Endodermal cell (in vitro differentiated cells): ENCODE measurements around the gene CEP70. TPM values are rescaled to one million over a fixed set of nuclear protein-coding genes. Genes with fewer than 3 reads are reported as not detected.

Source experiments
- DNase-seq: peaks from one replicate; pipeline ENCODE4 v3.0.0-alpha.2; 2017
- H3K27ac ChIP-seq: 2 replicates; pipeline ENCODE4 v1.5.1; 2013; ENCODE audit warnings: mild to moderate bottlenecking, low read depth, low read length, moderate library complexity
- H3K27me3 ChIP-seq: 2 replicates; pipeline ENCODE4 v1.6.1; 2013; ENCODE audit warnings: mild to moderate bottlenecking, low read length, moderate library complexity; ENCODE audit not compliant: insufficient read depth, control insufficient read depth, poor library complexity, severe bottlenecking
- H3K36me3 ChIP-seq: 2 replicates; pipeline ENCODE4 v1.7.0; 2013; ENCODE audit warnings: mild to moderate bottlenecking, low read length, moderate library complexity; ENCODE audit not compliant: control insufficient read depth, insufficient read depth
- H3K4me1 ChIP-seq: one replicate; pipeline ENCODE4 v1.7.0; 2013; ENCODE audit warnings: low read length; ENCODE audit not compliant: control insufficient read depth, insufficient read depth
- H3K4me3 ChIP-seq: 2 replicates; pipeline ENCODE4 v1.5.1; 2013; ENCODE audit warnings: mild to moderate bottlenecking, low read length, moderate library complexity
- H3K9ac ChIP-seq: 2 replicates; pipeline ENCODE4 v1.6.1; 2013; ENCODE audit warnings: mild to moderate bottlenecking, low read length, moderate library complexity; ENCODE audit not compliant: poor library complexity, severe bottlenecking; ENCODE audit errors: extremely low read depth
- H3K9me3 ChIP-seq: 2 replicates; pipeline ENCODE4 v1.6.1; 2013; ENCODE audit warnings: mild to moderate bottlenecking, low read length, moderate library complexity; ENCODE audit not compliant: control insufficient read depth
- H3K27ac Mint-ChIP-seq: 2 replicates; pipeline ENCODE4 v1.8.0; 2020; ENCODE audit warnings: mixed read lengths
- H3K27me3 Mint-ChIP-seq: 2 replicates; pipeline ENCODE4 v1.8.0; 2021; ENCODE audit warnings: mild to moderate bottlenecking, mixed read lengths; ENCODE audit not compliant: insufficient read depth
- H3K36me3 Mint-ChIP-seq: 2 replicates; pipeline ENCODE4 v1.8.0; 2020; ENCODE audit warnings: low read depth, mixed read lengths
- H3K4me1 Mint-ChIP-seq: 2 replicates; pipeline ENCODE4 v1.8.0; 2020; ENCODE audit warnings: mixed read lengths
- H3K4me3 Mint-ChIP-seq: 2 replicates; pipeline ENCODE4 v1.8.0; 2020; ENCODE audit warnings: mild to moderate bottlenecking, moderate library complexity, mixed read lengths
- H3K9me3 Mint-ChIP-seq: 2 replicates; pipeline ENCODE4 v1.8.0; 2020; ENCODE audit warnings: mild to moderate bottlenecking, mixed read lengths
- CTCF ChIP-seq: fragments of 200-600 bp; sonication (generic); conservative IDR thresholded peaks from 2 replicates; pipeline ENCODE4 v1.5.0; 2021; ENCODE audit warnings: antibody characterized with exemption, mild to moderate bottlenecking
- WGBS, 2 experiments: methylation state at CpG; one replicate each; pipeline versions ENCODE4 v1.1.5 to v1.1.7; 2013; ENCODE audit warnings: missing lambda C conversion rate in 2 of 2, mixed read lengths in 1 of 2; ENCODE audit not compliant: insufficient coverage in 1 of 2, insufficient read length in 1 of 2; 5-methylcytosine and 5-hydroxymethylcytosine counted together
- total RNA-seq, 2 donors: library from RNA; stranded (reverse); fragmentation: NEBNext Ultra II Directional in 1 of 2; extraction: Animal tissue kit (Norgen Biotek cat#: 25700) in 1 of 2; gene quantifications; 2 replicates in 1 of 2; 3 replicates in 1 of 2; pipeline ENCODE4 v1.2.1, GENCODE V29; 2021

Gene CEP70
- total RNA-seq, 2 donors from 2014 or later: 113 to 131 TPM

- Histone ChIP-seq H3K4me1 (no peaks in the 10 kb centered on the region), H3K9me3 (peaks cover 88% of the 10 kb centered on the region), H3K9ac (no peak overlapping the region), H3K27me3 (no peaks in the 10 kb centered on the region), H3K4me3 (peak overlapping the region; percentile 49), H3K36me3 (peaks cover 69% of the 10 kb centered on the region), H3K27ac (no peak overlapping the region)
- H3K36me3 Mint-ChIP-seq: peaks cover 98% of the 10 kb centered on the region
- TF ChIP-seq CTCF: no peak
- peaks cover 98% of the 10 kb centered on the region for H3K9me3 Mint-ChIP-seq
- WGBS, 2 experiments: 96% methylated on average over 8 to 14 of the region's 14 CpGs
- no peak for DNase-seq
- no peak overlapping the region for H3K4me3 Mint-ChIP-seq
- H3K27me3 Mint-ChIP-seq: no peaks in the 10 kb centered on the region
- no peaks in the 10 kb centered on the region for H3K4me1 Mint-ChIP-seq
- no peak overlapping the region for H3K27ac Mint-ChIP-seq
Observed at GRCh38 chr3:138549179-138549977, 44.7 kb downstream of the CEP70 start.

DNA sequence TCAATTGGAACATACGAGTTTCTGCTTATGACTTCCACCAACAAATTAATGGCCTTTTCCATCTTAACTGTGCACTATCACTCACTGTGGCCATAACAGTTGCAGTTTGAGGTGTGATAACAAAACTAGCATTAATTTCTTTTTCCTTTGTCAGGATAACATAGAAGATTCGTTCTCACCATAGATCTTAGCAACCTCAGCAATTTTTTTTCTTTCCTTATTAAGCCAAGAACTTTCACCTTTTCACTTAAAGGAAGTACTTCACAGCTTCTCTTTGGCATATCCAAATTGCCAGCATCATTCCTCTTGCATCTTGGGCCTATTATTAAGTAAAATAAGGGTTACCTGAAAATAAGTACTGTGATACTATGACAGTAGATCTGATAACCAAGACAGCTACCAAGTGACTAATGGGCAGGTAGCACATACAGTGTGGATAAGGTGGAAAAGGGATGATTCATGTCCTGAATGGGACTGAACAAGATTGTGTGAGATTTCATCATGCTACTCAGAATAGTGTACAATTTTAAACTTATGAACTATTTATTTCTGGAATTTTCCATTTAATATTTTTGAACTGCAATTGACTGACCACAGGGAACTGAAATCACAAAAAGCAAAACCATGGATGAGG, 46.6 kb downstream of the CEP70 start:
- no peak for DNase-seq
- no peaks in the 10 kb centered on the region for H3K4me1 Mint-ChIP-seq
- Histone ChIP-seq H3K4me3 (peak overlapping the region; percentile 49), H3K9ac (no peak overlapping the region), H3K36me3 (peaks cover 81% of the 10 kb centered on the region), H3K4me1 (no peaks in the 10 kb centered on the region), H3K27ac (no peak overlapping the region), H3K9me3 (peaks cover 96% of the 10 kb centered on the region), H3K27me3 (no peaks in the 10 kb centered on the region)
- H3K9me3 Mint-ChIP-seq: peaks cover 96% of the 10 kb centered on the region
- TF ChIP-seq CTCF: no peak
- H3K27me3 Mint-ChIP-seq: no peaks in the 10 kb centered on the region
- 90 to 97% methylated on average over 2 of the region's 2 CpGs for WGBS, 2 experiments
- no peak overlapping the region for H3K27ac Mint-ChIP-seq
- peaks cover 99% of the 10 kb centered on the region for H3K36me3 Mint-ChIP-seq
- H3K4me3 Mint-ChIP-seq: no peak overlapping the region

- Histone ChIP-seq H3K9me3 (peaks cover 100% of the 10 kb centered on the region), H3K27me3 (no peaks in the 10 kb centered on the region), H3K36me3 (peaks cover 98% of the 10 kb centered on the region), H3K9ac (no peak overlapping the region), H3K27ac (no peak overlapping the region), H3K4me3 (peak overlapping the region; percentile 76), H3K4me1 (no peaks in the 10 kb centered on the region)
- Mint-ChIP-seq H3K27me3 (no peaks in the 10 kb centered on the region), H3K4me1 (no peaks in the 10 kb centered on the region), H3K4me3 (no peak overlapping the region), H3K9me3 (peaks cover 96% of the 10 kb centered on the region), H3K27ac (no peak overlapping the region), H3K36me3 (peaks cover 99% of the 10 kb centered on the region)
- TF ChIP-seq CTCF: no peak
- DNase-seq: no peak
- WGBS, 2 experiments: 78 to 100% methylated on average over 1 of the region's 1 CpG
Observed at GRCh38 chr3:138544546-138544945, 49.5 kb downstream of the CEP70 start.
